Inflammatory macrophage treated with lipopolysaccharide for 1 hour (primary cell): ENCODE results near the gene HAVCR1.
"Not testable (repeated sequence)": the region's sequence is repeated elsewhere in the genome, so short reads cannot be mapped to it uniquely, and the experiment has no call there.

ENCODE experiments used
- DNase-seq, 2 donors: peaks; one replicate each; pipeline ENCODE4 v3.0.0-alpha.2; 2020 to 2022

HAVCR1 gene

DNA sequence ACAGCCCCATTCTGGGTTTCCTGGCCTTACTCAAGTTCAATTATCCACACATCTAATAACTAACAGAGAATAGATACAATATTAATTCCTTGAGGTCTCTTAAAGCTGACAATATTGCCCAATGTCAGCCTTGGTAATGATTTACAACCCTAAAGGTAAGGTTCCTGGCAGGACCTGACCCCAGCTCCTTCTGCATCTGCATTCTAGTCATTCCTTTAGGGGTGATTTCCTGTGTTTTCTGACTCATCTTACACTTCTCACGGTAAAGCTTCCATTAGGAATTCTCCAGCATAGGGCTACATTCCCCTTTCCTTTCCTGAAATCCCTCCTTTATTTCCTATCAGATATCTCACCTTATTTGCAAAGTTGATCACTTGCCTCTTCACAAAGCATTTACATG lies 9.3 kb downstream of the HAVCR1 start:
- no peak for DNase-seq

DNA sequence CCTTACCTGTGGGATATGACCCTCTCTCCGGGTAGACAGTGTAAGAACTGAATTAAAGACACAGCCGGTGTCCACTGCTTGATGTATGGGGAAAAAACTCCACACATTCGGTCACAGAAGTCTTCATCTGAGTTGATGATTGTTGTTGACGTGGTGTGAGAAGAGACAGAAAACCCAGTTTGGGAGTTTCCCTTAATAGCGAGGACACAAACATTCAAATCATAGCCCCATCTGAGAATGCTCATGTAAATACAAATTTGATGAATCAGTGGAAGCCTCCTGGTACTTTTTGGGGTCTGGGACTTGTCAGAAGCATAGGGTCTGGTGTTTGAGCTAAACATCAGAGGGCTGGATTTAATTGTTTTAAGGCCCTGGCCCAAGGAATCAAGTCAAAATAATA lies 11.0 kb downstream of the HAVCR1 start:
- no peak for DNase-seq

DNA sequence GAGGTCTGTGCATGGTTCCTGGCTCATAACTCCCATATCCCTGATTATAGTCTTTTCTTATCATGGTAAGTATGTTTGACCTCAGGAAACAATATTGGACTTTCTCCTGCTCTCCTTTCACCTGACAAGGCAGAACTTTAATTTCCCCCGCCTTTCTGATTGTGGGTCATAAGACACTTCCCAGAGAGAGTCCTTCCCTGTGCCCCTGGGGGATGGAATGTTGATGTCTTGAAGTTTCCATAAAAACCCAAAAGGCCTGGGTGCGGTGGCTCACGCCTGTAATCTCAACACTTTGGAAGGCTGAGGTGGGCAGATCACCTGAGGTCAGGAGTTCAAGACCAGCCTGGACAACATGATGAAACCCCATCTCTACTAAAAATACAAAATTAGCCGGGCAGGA lies 11.9 kb downstream of the HAVCR1 start:
- not testable (repeated sequence) for DNase-seq

DNA sequence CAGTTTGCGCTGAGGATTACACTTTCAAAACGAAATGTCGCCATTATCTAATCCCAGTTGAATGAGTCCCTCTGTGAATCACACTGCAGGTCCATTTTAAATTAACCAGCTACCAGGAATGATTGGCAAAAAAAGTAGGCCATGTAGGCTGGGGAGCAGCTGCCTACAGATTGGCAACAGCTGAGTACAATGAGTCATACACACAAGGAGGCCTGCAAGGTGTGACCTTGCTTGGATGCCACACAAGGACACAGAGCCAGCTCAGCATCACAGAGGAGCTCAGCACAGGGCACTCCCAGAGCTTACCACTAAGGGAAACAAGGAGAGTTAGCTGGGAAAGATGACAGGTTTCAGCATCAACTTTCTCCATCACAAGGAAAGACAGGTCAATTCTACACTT lies 12.9 kb downstream of the HAVCR1 start:
- no peak for DNase-seq

DNA sequence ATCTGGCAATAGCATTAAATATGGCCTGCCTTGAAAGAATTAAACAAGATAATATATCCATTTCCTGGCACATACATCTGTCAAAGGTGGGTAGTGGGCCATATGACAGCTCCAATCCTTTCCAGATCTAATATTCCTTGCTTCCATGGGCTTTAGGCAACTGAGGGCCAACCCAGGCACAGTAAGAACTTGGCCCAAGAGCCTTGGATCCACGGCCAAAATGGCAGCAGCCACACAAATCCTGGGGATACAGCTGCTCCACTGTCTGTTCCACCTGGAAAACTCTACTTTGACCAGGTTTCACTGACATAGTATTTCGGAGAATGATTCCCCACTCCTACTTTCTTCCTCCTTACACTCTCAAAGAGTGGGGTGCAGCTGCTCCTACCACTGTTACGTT lies 13.3 kb downstream of the HAVCR1 start:
- no peak for DNase-seq

DNA sequence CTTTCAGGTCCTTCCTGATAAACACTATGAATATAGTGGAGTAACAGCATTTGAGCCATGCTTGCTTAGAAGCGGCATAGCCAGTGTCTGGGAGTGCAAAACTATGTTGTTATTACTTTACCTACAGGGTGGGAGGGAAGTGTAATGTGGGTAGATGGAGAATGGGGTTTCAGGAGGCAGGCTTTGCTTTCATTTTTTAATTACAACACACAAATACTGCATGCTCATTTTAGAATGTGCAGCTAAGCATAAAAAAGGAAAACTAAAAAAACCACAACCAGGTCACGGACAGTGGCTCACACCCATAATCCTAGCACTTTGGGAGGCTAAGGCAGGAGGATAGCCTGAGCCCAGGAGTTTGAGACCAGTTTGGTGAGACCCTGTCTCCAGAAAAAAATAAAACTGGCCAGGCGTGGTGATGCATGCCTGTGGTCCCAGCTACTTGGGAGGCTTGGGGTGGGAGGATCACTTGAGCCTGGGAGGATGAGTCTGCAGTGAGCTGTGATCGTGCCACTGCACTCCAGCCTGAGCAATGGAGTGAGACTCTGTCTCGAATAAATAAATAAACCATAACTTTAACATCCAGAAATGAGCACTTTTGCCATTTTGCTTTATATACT lies 20.2 kb downstream of the HAVCR1 start:
- no peak for DNase-seq

DNA sequence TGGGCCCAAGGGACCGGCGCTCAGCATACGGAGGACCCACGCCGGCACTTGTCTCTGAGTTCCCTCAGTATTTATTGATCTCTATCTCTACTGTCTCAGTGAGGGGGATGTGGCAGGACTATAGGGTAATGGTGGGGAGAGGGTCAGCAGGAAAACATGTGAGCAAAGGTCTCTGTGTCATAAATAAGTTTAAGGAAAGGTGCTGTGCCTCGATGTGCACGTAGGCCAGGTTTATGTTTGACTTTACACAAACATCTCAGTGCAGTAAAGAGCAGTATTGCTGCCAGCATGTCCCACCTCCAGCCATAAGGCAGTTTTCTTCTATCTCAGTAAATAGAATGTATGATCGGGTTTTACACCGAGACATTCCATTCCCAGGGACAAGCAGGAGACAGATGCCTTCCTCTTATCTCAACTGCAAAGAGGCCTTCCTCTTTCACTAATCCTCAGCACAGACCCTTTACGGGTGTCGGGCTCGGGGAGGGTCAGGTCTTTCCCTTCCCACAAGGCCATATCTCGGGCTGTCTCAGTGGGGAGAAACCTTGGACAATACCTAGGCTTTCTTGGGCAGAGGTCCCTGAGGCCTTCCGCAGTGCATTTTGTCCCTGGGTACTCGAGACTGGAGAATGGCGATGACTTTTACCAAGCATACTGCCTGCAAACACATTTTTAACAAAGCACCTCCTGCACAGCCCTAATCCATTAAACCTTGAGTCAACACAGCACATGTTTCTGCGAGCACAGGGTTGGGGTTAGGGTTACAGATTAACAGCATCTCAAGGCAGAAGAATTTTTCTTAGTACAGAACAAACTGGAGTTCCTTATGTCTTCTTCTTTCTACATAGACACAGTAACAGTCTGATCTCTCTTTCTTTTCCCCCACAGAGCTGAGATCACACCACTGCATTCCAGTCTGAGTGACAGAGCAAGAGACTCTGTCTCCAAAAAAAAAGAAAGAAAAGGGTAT lies 24.5 kb downstream of the HAVCR1 start:
- DNase-seq, result not testable (repeated sequence)

DNA sequence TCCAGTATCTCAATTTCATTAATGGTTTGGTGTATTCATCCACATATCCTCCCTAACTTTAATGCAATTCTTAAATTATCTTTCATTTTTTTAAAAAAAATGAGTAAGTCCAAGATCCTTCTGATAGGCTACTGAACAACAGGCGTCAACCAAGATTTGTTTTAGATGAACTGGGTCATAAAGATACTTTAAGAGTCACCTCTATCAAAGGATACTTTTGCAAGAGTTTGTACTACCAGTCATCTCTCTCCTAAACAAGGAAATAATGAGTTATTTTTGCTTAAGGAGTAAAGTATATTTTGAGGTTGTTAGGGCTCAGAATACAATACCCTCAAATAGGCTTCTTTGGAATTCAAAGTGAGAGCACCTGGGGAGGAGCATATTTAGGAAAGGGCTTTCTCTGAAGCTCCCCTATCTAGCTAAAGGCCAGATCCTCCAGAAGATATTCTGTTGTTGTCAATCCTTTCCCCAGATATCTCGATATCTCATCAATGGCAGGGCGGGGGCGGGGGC lies 25.8 kb downstream of the HAVCR1 start:
- no peak for DNase-seq

DNA sequence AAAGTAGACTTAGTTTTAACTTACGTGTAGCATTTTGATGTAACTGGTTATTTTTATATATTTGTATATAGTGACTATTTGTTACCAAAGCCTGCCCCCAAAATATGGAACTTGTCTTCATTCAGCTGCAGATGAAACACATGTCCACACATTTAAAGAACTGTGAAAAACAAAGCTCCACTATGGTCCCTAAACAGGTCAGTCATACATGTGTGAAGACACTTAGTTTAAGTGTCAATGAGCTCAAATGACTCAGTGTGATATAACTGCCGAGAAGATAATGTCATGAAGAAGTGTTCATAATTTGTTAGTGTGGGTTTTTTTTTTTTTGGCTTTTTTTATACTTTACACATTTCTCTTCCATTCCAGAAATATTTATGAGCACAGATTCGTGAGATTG lies 28.2 kb downstream of the HAVCR1 start:
- no peak for DNase-seq

DNA sequence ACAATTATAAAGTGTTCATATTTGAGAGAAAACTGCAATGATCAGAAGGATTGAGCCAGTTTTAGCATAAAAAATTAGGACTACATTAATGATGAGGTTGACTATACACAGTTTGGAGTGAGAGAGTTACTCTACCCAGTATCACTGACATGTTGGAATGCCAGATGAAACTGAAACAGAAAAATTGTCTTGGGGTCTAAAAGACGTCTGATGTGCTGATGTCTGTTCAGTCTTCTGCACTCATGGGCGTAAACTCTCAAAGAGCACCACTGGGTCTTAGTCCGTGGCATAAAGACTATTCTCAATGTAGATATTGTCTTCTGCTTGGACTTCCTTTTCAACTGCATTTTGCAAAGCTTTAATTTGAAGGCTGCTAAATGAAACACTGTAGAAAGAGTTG lies 29.5 kb downstream of the HAVCR1 start:
- no peak for DNase-seq

DNA sequence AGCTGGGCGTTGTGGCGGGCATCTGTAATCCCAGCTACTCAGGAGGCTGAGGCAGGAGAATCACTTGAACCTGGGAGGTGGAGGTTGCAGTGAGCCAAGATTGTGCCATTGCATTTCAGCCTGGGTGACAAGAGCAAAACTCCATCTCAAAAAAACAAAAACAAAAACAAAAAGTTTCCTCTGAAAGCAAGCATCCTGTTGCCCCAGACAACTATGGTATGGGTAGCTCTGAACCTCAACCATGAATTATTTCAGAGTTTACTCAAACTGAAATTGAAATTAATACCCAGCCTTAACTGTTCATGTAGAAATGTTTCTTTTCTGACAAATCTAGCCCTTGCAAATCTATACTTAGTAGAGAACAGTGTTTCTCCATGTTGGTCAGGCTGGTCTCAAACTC lies 31.3 kb downstream of the HAVCR1 start:
- DNase-seq, result not testable (repeated sequence)

DNA sequence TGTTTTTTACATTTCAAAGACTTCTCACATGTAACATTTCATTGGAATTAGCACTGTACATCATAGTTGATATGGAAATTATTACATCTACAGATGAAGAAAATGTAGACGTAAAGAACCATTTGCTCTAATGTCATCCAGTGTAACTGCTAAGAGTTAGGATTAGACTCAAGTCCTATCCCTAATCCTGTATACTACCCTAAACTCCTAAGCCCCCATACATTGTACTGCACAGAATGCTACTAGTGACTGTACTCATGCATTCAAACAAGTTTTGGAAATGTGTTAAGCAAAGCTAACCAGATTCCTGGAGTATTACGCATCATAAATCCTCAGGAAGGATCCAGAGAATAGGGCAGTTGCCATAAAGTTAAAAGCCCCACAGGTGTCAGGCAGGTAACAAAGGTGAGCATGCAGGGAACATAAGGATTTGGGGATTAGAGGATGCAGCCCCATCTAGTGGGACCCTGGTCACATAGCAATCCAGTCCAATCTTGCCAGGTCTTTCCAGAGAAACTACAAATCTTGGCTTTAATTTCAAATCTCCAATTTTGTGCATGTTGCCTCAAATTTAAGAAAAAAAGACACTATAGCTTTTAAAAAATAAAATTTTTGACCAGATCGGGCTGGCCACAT lies 32.0 kb downstream of the HAVCR1 start:
- no peak for DNase-seq

DNA sequence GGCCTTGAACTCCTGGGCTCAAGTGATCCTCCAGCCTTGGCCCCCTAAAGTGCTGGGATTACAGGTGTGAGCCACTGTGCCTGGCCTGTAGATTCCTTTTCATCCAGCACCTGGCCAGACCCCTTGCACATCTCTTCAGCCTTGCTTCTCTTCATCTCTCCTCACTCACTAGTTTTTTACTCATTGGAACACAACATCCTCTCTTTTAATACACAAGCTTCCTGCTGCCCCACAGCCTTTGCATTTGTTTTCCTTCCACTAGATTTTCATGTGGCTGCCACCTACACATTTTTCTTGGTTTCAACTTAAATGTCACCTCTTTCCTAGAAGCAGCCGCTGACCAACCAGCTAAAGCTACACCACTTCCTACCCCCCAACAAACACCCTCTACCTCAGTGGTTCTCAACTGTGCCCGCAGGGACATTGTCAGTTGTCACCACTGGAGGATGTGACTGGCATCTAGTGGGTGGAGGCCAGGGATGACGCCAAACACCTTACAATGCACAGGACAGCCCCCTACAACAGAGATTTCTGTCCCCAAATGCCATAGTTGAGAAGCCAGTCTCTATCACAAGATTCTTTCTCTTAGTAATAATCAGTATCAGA lies 33.7 kb downstream of the HAVCR1 start:
- no peak for DNase-seq

DNA sequence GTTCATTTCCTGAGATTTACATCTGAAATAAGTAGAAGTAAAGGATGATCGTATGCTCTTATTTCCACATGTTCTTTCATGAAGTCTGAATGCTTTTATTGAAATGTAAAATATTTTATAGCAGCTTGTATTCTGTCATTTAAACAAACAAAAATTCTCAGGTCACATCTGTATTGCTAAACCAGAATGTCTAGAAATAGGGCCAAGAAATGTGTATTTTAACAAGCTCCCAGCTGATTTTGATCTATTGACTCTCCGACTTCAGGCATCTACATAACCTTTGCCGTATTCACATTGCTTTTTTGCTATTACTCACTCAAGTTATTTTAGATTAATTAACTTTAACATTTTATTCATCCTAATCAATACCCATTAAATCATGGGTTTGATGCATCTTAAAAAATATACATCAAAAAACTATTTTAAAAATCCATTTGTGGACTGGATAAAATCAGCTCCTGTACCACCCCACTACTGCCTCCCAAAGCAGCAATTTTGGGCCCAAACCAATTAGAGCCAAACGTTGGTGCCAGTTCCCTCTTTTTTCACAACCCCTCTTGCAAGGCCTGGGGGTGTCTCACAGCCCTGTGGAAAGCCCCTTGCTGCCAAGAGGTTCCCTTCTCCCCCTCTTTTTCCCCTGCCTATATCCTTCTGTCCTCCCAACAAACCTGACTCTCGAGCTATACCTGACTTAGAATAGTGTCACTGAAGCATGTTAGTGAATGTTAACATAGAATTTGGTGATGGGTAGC lies 34.5 kb downstream of the HAVCR1 start:
- DNase-seq, result no peak

DNA sequence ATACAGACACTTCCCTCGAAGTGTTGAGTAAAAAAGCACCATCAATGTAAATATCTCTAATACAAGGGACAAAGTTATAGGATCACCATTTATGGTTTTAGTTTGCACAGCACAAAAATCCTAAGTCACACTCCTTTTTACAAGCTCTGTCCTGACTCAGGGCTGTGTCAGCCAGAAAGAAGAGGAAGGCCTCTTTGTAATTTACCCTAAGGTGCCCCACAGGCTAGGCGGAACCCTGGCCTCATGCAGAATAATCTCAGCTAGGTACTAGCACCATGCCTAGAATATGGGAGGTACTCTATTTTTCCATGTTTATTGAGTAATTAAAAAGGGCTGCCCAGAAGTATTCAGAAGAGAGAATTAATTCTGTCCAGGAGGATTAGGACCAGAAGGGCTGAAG lies 36.9 kb downstream of the HAVCR1 start:
- DNase-seq, result no peak

DNA sequence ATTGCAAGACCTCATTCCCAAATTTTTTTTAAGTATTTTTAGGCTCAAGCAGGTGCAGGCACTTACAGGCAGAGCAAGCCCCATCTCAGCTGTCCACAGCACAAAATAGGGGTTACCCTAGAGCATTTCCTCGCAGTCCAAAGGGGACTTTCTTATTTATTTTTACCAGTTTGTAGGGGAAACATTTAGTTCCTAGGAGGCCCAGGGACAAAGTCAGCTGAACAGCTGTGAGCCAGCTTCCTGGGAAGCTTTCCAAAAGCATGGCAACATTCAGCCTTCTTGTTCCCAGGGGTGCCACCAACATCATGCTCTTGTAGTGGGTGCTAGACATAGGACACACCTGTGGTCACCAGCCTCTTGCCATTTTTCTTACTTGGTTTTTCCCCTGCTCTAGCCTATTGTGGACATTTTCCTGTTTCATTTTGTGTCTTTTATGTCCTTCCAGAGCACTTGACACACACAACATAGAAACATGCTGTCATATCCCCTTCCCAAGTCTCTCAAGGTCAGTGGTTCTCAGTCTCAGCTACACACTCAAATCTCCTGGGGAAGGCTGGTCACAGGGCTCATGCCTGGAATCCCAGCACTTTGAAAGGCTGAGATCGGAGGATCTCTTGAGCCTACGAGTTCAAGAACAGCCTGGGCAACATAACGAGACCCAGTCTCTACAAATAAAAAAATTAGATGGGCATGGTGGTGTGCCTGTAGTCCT lies 38.2 kb downstream of the HAVCR1 start:
- no peak for DNase-seq

DNA sequence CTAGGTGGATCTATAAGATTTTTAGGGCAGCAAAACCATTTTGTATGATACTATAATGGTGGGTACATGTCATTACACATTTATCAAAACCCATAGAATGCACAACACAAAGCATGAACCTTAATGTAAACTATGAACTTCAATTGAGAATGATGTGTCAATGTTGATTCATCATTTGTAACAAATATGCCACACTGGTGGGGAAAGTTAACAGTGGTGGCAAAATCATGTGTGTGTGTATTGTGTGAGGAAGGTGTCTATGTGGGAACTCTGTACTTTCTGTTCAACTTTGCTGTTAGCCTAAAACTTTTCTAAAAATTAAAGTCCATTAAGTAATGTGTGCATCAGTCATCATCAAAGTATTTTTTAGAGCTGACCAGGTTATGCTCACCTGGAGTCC lies 38.9 kb downstream of the HAVCR1 start:
- no peak for DNase-seq

DNA sequence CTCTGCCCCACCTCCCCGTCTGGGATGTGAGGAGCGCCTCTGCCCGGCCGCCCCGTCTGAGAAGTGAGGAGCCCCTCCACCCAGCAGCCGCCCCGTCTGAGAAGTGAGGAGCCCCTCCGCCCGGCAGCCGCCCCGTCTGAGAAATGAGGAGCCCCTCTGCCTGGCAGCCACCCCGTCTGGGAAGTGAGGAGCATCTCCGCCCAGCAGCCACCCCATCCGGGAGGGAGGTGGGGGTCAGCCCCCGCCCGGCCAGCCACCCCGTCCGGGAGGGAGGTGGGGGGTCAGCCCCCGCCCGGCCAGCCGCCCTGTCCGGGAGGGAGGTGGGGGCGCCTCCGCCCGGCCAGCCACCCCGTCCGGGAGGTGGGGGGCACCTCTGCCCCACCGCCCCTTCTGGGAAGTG lies 44.8 kb downstream of the HAVCR1 start:
- not testable (repeated sequence) for DNase-seq

DNA sequence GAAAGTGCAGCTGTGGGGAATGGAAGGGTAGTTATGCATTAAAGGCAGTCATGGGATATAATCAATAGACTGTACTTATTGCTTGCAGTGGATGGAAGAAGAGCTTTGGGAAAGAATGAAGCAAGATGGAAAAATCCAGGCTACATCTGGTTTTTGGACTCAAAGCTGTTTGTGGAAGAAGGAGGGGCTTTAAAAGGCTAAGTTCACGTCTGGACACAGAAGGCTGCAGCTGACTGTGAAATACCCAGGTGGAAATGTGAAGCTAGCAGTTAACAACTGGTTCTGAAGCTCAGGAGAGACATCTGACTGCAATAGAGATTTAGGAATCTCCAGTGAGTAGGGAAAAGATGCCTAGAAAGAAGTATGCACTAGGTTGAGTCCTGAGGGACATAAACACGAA lies 52.7 kb downstream of the HAVCR1 start:
- DNase-seq, result no peak

DNA sequence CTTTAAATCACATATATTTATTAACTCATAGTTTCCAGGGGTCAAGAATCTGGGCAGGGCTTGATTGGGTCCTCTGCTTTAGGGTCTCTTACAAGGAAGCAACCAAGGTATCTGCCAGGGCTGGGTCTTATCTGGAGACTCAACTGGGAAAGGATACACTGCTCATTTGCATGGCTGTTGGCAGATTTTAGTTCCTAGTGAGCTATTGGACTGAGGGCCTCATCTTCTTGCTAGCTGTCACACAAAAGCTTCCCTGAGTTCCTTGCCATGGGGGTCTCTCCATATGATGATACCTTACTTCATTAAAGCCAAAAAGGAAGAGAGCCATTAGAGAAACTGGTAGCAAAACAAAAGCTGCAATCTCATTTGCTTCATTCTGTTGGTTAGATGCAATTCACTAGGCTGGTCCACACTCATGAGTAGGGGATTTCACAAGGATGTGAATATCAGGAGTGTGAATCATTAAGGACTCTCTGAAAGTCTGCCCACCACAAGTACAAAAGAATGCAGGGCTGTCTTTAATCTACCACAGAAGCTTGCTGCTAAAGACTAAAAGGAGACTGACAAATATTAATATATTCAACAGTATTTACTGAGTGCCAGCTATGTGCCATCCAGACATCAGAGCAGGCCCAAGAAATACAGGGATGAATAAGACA lies 53.9 kb downstream of the HAVCR1 start:
- no peak for DNase-seq

DNA sequence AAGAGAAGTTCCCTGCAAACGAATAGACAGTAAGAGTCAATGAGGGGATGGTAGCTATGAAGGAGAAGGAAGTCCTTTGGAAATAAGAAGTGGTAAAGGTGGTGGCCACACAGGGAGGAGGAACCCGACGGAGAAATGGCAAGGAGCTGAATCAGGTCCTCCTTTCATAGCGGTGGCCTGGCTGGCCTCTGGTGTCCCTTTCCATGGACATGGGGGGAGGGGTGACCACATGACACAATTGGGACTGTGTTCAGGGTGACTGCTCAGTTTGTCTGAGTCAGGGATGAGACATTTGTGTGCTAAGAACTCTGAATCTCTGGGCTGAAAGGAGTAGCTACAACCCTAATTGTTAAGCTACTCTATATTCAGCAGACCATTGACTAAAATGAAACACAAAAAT lies 67.2 kb downstream of the HAVCR1 start:
- DNase-seq, result no peak
